ENCODE results near the gene AGBL5. TPM values are rescaled to one million over a fixed set of nuclear protein-coding genes. Genes with fewer than 3 reads are reported as not detected.

AGBL5 gene
- total RNA-seq, 1 experiment from 2014 or later = 40.0 TPM

DNA sequence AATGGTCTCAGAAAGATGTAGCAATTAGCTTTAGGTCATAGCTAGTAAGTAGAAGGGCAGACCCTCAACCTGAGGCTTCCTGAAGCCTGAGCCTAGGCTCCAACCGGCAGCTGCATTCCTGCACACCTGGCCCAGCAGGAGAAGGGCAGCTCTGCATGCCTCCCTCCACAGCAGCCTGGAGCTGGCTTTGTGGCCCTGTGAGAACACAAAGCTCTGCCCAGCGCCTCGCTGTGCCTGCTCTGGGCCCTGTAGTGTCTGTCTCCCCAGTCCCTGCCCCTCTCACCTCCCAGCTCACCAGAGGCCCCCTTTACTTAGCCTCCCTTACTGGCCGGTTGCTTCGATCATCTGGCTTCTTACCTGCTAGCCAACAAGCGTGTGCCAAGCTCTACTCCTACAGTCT lies 12.0 kb upstream of the AGBL5 start:
- H3K9me3 ChIP-seq (ENCODE audit: control insufficient read depth in 1 of 2, insufficient read depth in 1 of 2, low read depth in 1 of 2, low read length in 2 of 2) = no peaks in the 10 kb centered on the region
- no peaks in the 10 kb centered on the region for H3K9me2 ChIP-seq (ENCODE audit: insufficient read depth)
- intact Hi-C loops (cut with micrococcal nuclease) = no loop called here
- H3K4me2 ChIP-seq (ENCODE audit: low read length) = no peak overlapping the region
- DNase-seq (ENCODE audit: low read depth, low spot score) (no peak), ATAC-seq (no peak)
- H3K27me3 ChIP-seq (ENCODE audit: insufficient read depth, low read length) = no peaks in the 10 kb centered on the region
- no peak overlapping the region for H3K9ac ChIP-seq (ENCODE audit: low read length)
- peaks cover 13% of the 10 kb centered on the region for H3K79me2 ChIP-seq (ENCODE audit: insufficient read depth, low read length)
- BruUV-seq (replicated peaks) = no TSS peak
- no peak overlapping the region for H2AFZ ChIP-seq (ENCODE audit: low read depth, low read length, poor library complexity, severe bottlenecking)
- H3K36me3 ChIP-seq (ENCODE audit: control insufficient read depth in 1 of 2, insufficient read depth in 2 of 2, low read length in 2 of 2) = peaks cover 39 to 53% of the 10 kb centered on the region in 2 experiments; a peak in 3 of 4 replicates
- TF ChIP-seq EGR1 (IDR thresholded peaks at IDR 0.05; ENCODE audit: low read depth) (no peak), ZFX (IDR thresholded peaks at IDR 0.05) (no peak), RAD21 (IDR thresholded peaks at IDR 0.05; ENCODE audit: low read depth) (no peak), CBX3 (IDR thresholded peaks at IDR 0.05; ENCODE audit: low read depth) (no peak), SRF (IDR thresholded peaks at IDR 0.05; ENCODE audit: low read depth) (no peak)
- TF ChIP-seq, protein P1, sequence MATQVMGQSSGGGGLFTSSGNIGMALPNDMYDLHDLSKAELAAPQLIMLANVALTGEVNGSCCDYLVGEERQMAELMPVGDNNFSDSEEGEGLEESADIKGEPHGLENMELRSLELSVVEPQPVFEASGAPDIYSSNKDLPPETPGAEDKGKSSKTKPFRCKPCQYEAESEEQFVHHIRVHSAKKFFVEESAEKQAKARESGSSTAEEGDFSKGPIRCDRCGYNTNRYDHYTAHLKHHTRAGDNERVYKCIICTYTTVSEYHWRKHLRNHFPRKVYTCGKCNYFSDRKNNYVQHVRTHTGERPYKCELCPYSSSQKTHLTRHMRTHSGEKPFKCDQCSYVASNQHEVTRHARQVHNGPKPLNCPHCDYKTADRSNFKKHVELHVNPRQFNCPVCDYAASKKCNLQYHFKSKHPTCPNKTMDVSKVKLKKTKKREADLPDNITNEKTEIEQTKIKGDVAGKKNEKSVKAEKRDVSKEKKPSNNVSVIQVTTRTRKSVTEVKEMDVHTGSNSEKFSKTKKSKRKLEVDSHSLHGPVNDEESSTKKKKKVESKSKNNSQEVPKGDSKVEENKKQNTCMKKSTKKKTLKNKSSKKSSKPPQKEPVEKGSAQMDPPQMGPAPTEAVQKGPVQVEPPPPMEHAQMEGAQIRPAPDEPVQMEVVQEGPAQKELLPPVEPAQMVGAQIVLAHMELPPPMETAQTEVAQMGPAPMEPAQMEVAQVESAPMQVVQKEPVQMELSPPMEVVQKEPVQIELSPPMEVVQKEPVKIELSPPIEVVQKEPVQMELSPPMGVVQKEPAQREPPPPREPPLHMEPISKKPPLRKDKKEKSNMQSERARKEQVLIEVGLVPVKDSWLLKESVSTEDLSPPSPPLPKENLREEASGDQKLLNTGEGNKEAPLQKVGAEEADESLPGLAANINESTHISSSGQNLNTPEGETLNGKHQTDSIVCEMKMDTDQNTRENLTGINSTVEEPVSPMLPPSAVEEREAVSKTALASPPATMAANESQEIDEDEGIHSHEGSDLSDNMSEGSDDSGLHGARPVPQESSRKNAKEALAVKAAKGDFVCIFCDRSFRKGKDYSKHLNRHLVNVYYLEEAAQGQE (IDR thresholded peaks at IDR 0.05; ENCODE audit: low read depth) = no peak
- TF ChIP-seq, protein P2, sequence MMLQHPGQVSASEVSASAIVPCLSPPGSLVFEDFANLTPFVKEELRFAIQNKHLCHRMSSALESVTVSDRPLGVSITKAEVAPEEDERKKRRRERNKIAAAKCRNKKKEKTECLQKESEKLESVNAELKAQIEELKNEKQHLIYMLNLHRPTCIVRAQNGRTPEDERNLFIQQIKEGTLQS (IDR thresholded peaks at IDR 0.05) = no peak
- ChIA-PET RAD21 (ENCODE audit: low non-redundant PET in 1 of 2, low total read pairs in 2 of 2, uncharacterized antibody in 2 of 2, unreplicated experiment in 2 of 2) (no interaction called here), POLR2A (no interaction called here), CTCF (interaction anchor here (1.2 kb wide), 1 partner anchor 77 kb away, joined by 3 read pairs; no protein-coding TSS in a partner anchor)
- peaks cover 5% of the 10 kb centered on the region; the same call in 1 of the 2 replicates for H4K20me1 ChIP-seq (ENCODE audit: insufficient read depth)
- H3K4me1 ChIP-seq (ENCODE audit: control insufficient read depth in 1 of 2, insufficient read depth in 2 of 2, low read length in 2 of 2) = no peaks in the 10 kb centered on the region
- H3K4me3 ChIP-seq (replicated peaks in 1 of 2; ENCODE audit: low read depth in 1 of 2, low read length in 2 of 2) = no peak overlapping the region
- H3K27ac ChIP-seq (ENCODE audit: low read depth, low read length) = no peak overlapping the region

Measured in HCT116 (cell line).